ENCODE results near the gene KIF12. TPM values are rescaled to one million over a fixed set of nuclear protein-coding genes. Genes with fewer than 3 reads are reported as not detected.

The KIF12 gene
- total RNA-seq, 1 experiment from 2014 or later = 54.6 TPM

- no peaks in the 10 kb centered on the region for H3K36me3 ChIP-seq (ENCODE audit: control insufficient read depth, insufficient read depth, low read length)
- no peak for TF ChIP-seq CTCF (IDR thresholded peaks at IDR 0.05; ENCODE audit: insufficient read depth in 1 of 2, low read depth in 1 of 2, low read length in 1 of 2, severe bottlenecking in 1 of 2, unreplicated experiment in 1 of 2)
- DNase-seq = peak in 1 of 2 experiments; percentile 5
- Mint-ChIP-seq H3K36me3 (ENCODE audit: insufficient read depth, unreplicated experiment) (no peaks in the 10 kb centered on the region), H3K27me3 (ENCODE audit: insufficient read depth, unreplicated experiment) (no peaks in the 10 kb centered on the region), H3K9me3 (ENCODE audit: unreplicated experiment) (peaks cover 27% of the 10 kb centered on the region), H3K27ac (ENCODE audit: unreplicated experiment) (peak overlapping the region; percentile 20), H3K4me1 (ENCODE audit: low read depth, unreplicated experiment) (peaks cover 19% of the 10 kb centered on the region), H3K4me3 (ENCODE audit: unreplicated experiment) (no peak overlapping the region)
- no peaks in the 10 kb centered on the region for H3K27me3 ChIP-seq (replicated peaks; ENCODE audit: control insufficient read depth, insufficient read depth, low read length)
- ChIA-PET POLR2A (no interaction called here), CTCF (no interaction called here)
- no peaks in the 10 kb centered on the region for H3K9me3 ChIP-seq
- no peak overlapping the region for H3K4me3 ChIP-seq (ENCODE audit: low read depth, low read length)
- intact Hi-C loops (cut with micrococcal nuclease; ENCODE audit: unreplicated experiment) = no loop called here
- H3K4me1 ChIP-seq = peaks cover 44% of the 10 kb centered on the region
- BruUV-seq (replicated peaks) = no TSS peak
Observed at GRCh38 chr9:114124138-114124537, 25.0 kb upstream of the KIF12 start.

- peaks cover 24% of the 10 kb centered on the region for H3K4me1 Mint-ChIP-seq (ENCODE audit: low read depth, unreplicated experiment)
- TF ChIP-seq CTCF (IDR thresholded peaks at IDR 0.05; ENCODE audit: insufficient read depth in 1 of 2, low read depth in 1 of 2, low read length in 1 of 2, severe bottlenecking in 1 of 2, unreplicated experiment in 1 of 2) = no peak
- no peak overlapping the region for H3K27ac Mint-ChIP-seq (ENCODE audit: unreplicated experiment)
- no peaks in the 10 kb centered on the region for H3K9me3 ChIP-seq
- no peaks in the 10 kb centered on the region for H3K36me3 ChIP-seq (ENCODE audit: control insufficient read depth, insufficient read depth, low read length)
- H3K4me3 ChIP-seq (ENCODE audit: low read depth, low read length) = no peak overlapping the region
- intact Hi-C loops (cut with micrococcal nuclease; ENCODE audit: unreplicated experiment) = no loop called here
- POLR2A ChIA-PET = interaction anchor here (0.5 kb wide), 1 partner anchor 33 kb away, joined by 3 read pairs; no protein-coding TSS in a partner anchor
- BruUV-seq (replicated peaks) = no TSS peak
- no peaks in the 10 kb centered on the region for H3K27me3 Mint-ChIP-seq (ENCODE audit: insufficient read depth, unreplicated experiment)
- H3K27me3 ChIP-seq (replicated peaks; ENCODE audit: control insufficient read depth, insufficient read depth, low read length) = no peaks in the 10 kb centered on the region
- H3K4me1 ChIP-seq = peaks cover 52% of the 10 kb centered on the region
- peak in 1 of 2 experiments; percentile 30 for DNase-seq
- CTCF ChIA-PET = interaction anchor here (1.3 kb wide), 1 partner anchor 15 kb away, joined by 6 read pairs; no protein-coding TSS in a partner anchor
- H3K9me3 Mint-ChIP-seq (ENCODE audit: unreplicated experiment) = peaks cover 20% of the 10 kb centered on the region
- H3K4me3 Mint-ChIP-seq (ENCODE audit: unreplicated experiment) = no peak overlapping the region
- no peaks in the 10 kb centered on the region for H3K36me3 Mint-ChIP-seq (ENCODE audit: insufficient read depth, unreplicated experiment)
Observed at GRCh38 chr9:114123031-114123977, 24.2 kb upstream of the KIF12 start.

GRCh38 chr9:114122136-114123027 lies 23.3 kb upstream of the KIF12 start:
- Mint-ChIP-seq H3K27me3 (ENCODE audit: insufficient read depth, unreplicated experiment) (no peaks in the 10 kb centered on the region), H3K4me1 (ENCODE audit: low read depth, unreplicated experiment) (peaks cover 32% of the 10 kb centered on the region), H3K27ac (ENCODE audit: unreplicated experiment) (no peak overlapping the region), H3K36me3 (ENCODE audit: insufficient read depth, unreplicated experiment) (no peaks in the 10 kb centered on the region), H3K9me3 (ENCODE audit: unreplicated experiment) (peaks cover 11% of the 10 kb centered on the region), H3K4me3 (ENCODE audit: unreplicated experiment) (no peak overlapping the region)
- BruUV-seq (replicated peaks) = no TSS peak
- intact Hi-C loops (cut with micrococcal nuclease; ENCODE audit: unreplicated experiment) = no loop called here
- DNase-seq = no peak
- H3K4me1 ChIP-seq = peaks cover 60% of the 10 kb centered on the region
- ChIA-PET POLR2A (no interaction called here), CTCF (interaction anchor here (0.6 to 1.3 kb wide), 2 partner anchors 14 kb away, joined by 5 to 6 read pairs; no protein-coding TSS in a partner anchor)
- no peaks in the 10 kb centered on the region for H3K36me3 ChIP-seq (ENCODE audit: control insufficient read depth, insufficient read depth, low read length)
- no peak overlapping the region for H3K4me3 ChIP-seq (ENCODE audit: low read depth, low read length)
- no peaks in the 10 kb centered on the region for H3K9me3 ChIP-seq
- no peak for TF ChIP-seq CTCF (IDR thresholded peaks at IDR 0.05; ENCODE audit: insufficient read depth in 1 of 2, low read depth in 1 of 2, low read length in 1 of 2, severe bottlenecking in 1 of 2, unreplicated experiment in 1 of 2)
- H3K27me3 ChIP-seq (replicated peaks; ENCODE audit: control insufficient read depth, insufficient read depth, low read length) = no peaks in the 10 kb centered on the region
